HCT116 (cell line): ENCODE results near the gene PRSS1. TPM values are rescaled to one million over a fixed set of nuclear protein-coding genes. Genes with fewer than 3 reads are reported as not detected.

Experiments
- ATAC-seq: fragments of 200-7000 bp; cut with Tn5 transposase; 2 replicates; pipeline ENCODE4 v1.9.1; 2020; ENCODE audit warnings: mild to moderate bottlenecking, moderate library complexity
- BruUV-seq: library from RNA; stranded (reverse); fragments of 400-500 nt; replicated peaks from 2 replicates; lab custom pipeline; 2021; lab: Mats Ljungman, UMichigan
- CTCF ChIA-PET: fragments of 300-600 bp; sonication (Branson Sonifier 250); formaldehyde crosslinking; loops from one replicate; lab custom pipeline; 2021; ENCODE audit warnings: antibody characterized with exemption; lab: Charles Lee
- POLR2A ChIA-PET: fragments of 300-600, 350-600 bp; sonication (Branson Sonifier 250); formaldehyde crosslinking; loops from one replicate; lab custom pipeline; 2021; ENCODE audit warnings: antibody characterized with exemption; lab: Charles Lee
- RAD21 ChIA-PET, 2 experiments: fragments of 300-600 bp; sonication (Branson Sonifier 250); formaldehyde crosslinking; loops; one replicate each; lab custom pipeline; 2023; ENCODE audit warnings: low total read pairs in 2 of 2; ENCODE audit not compliant: uncharacterized antibody in 2 of 2, unreplicated experiment in 2 of 2, low non-redundant PET in 1 of 2; lab: Charles Lee
- DNase-seq: peaks from one replicate; pipeline ENCODE4 v3.0.0-alpha.2; 2010; ENCODE audit warnings: low read depth, low spot score
- H2AFZ ChIP-seq: fragments of 200-600 bp; shearing (Covaris generic), sonication (generic); 2 replicates; pipeline ENCODE4 v1.6.1; 2017; ENCODE audit warnings: low read depth, mixed run types, mixed read lengths, antibody characterized with exemption, low read length; ENCODE audit not compliant: poor library complexity, severe bottlenecking
- H3K27ac ChIP-seq: 2 replicates; pipeline ENCODE4 v1.5.1; 2012; ENCODE audit warnings: low read depth, low read length
- H3K27me3 ChIP-seq: fragments of 200-600 bp; sonication (generic); 2 replicates; pipeline ENCODE4 v1.6.1; 2016; ENCODE audit warnings: mixed run types, low read length, mixed read lengths; ENCODE audit not compliant: insufficient read depth
- H3K36me3 ChIP-seq, 2 experiments: fragments of 200-500 bp in 1 of 2; fragments of 200-600 bp in 1 of 2; sonication (Bioruptor generic) in 1 of 2; sonication (generic) in 1 of 2; 2 replicates each; pipeline versions ENCODE4 v1.5.1 to v1.6.1; 2014 to 2016; ENCODE audit warnings: low read length in 2 of 2, inconsistent platforms in 1 of 2, mixed read lengths in 1 of 2, mixed run types in 1 of 2; ENCODE audit not compliant: insufficient read depth in 2 of 2, control insufficient read depth in 1 of 2
- H3K4me1 ChIP-seq, 2 experiments: fragments of 200-600 bp in 1 of 2; sonication (generic) in 1 of 2; 2 replicates each; pipeline versions ENCODE4 v1.5.1 to v1.6.1; 2012 to 2017; ENCODE audit warnings: low read length in 2 of 2, inconsistent platforms in 1 of 2, mild to moderate bottlenecking in 1 of 2, mixed read lengths in 1 of 2, mixed run types in 1 of 2, moderate library complexity in 1 of 2; ENCODE audit not compliant: insufficient read depth in 2 of 2, control insufficient read depth in 1 of 2
- H3K4me2 ChIP-seq: fragments of 200-600 bp; sonication (generic); 2 replicates; pipeline ENCODE4 v1.6.1; 2017; ENCODE audit warnings: mixed run types, low read length, mixed read lengths
- H3K4me3 ChIP-seq, 2 experiments: fragments of 200-600 bp in 1 of 2; sonication (generic) in 1 of 2; replicated peaks in 1 of 2; 2 replicates each; pipeline ENCODE4 v1.5.1; 2011 to 2016; ENCODE audit warnings: low read length in 2 of 2, control low read depth in 1 of 2, low read depth in 1 of 2, mild to moderate bottlenecking in 1 of 2, mixed read lengths in 1 of 2, mixed run types in 1 of 2
- H3K79me2 ChIP-seq: fragments of 200-600 bp; sonication (generic); 2 replicates; pipeline ENCODE4 v1.6.1; 2017; ENCODE audit warnings: mild to moderate bottlenecking, mixed run types, low read length, moderate library complexity, mixed read lengths; ENCODE audit not compliant: insufficient read depth
- H3K9ac ChIP-seq: fragments of 200-600 bp; sonication (generic); 2 replicates; pipeline ENCODE4 v1.6.1; 2016; ENCODE audit warnings: low read length, mixed read lengths
- H3K9me2 ChIP-seq: fragments of 200-600 bp; sonication (generic), shearing (Covaris generic); 2 replicates; pipeline ENCODE4 v1.6.1; 2017; ENCODE audit warnings: mixed run types, mild to moderate bottlenecking, moderate library complexity; ENCODE audit not compliant: insufficient read depth
- H3K9me3 ChIP-seq, 2 experiments: fragments of 200-500 bp in 1 of 2; fragments of 200-600 bp in 1 of 2; sonication (Bioruptor generic) in 1 of 2; sonication (generic) in 1 of 2; 2 replicates each; pipeline ENCODE4 v1.6.1; 2014 to 2017; ENCODE audit warnings: low read length in 2 of 2, mixed read lengths in 2 of 2, inconsistent platforms in 1 of 2, low read depth in 1 of 2, mild to moderate bottlenecking in 1 of 2, mixed run types in 1 of 2, moderate library complexity in 1 of 2; ENCODE audit not compliant: control insufficient read depth in 1 of 2, insufficient read depth in 1 of 2
- H4K20me1 ChIP-seq: fragments of 200-600 bp; sonication (generic), shearing (Covaris generic); 2 replicates; pipeline ENCODE4 v1.6.1; 2017; ENCODE audit warnings: mixed run types, mild to moderate bottlenecking, moderate library complexity; ENCODE audit not compliant: insufficient read depth
- ATF3 ChIP-seq: IDR thresholded peaks from 2 replicates; pipeline ENCODE4 v1.6.1; 2012
- CBX3 ChIP-seq: IDR thresholded peaks from 2 replicates; pipeline ENCODE4 v1.6.1; 2012; ENCODE audit warnings: low read depth
- CEBPB ChIP-seq: IDR thresholded peaks from 2 replicates; pipeline ENCODE4 v1.6.1; 2012; ENCODE audit warnings: low read depth
- CTCF ChIP-seq, 3 experiments: fragments of 200-600 bp in 1 of 3; sonication (generic) in 1 of 3; IDR thresholded peaks in 2 of 3; conservative IDR thresholded peaks in 1 of 3; 2 replicates each; pipeline ENCODE4 v1.5.1; 2012 to 2017; ENCODE audit warnings: low read depth in 2 of 3, low read length in 2 of 3, antibody characterized with exemption in 1 of 3, borderline replicate concordance in 1 of 3, control low read depth in 1 of 3, mild to moderate bottlenecking in 1 of 3, mixed read lengths in 1 of 3, mixed run types in 1 of 3, moderate library complexity in 1 of 3; ENCODE audit not compliant: insufficient read depth in 1 of 3
- EGR1 ChIP-seq: IDR thresholded peaks from 2 replicates; pipeline ENCODE4 v1.6.1; 2012; ENCODE audit warnings: low read depth
- ELF1 ChIP-seq: IDR thresholded peaks from 2 replicates; pipeline ENCODE4 v1.6.1; 2012; ENCODE audit warnings: low read depth, borderline replicate concordance
- FOSL1 ChIP-seq: IDR thresholded peaks from 2 replicates; pipeline ENCODE4 v1.6.1; 2012; ENCODE audit warnings: low read depth
- POLR2A ChIP-seq: IDR thresholded peaks from 2 replicates; pipeline ENCODE4 v1.7.0; 2011; ENCODE audit warnings: borderline replicate concordance; ENCODE audit not compliant: insufficient read depth, insufficient read length; ENCODE audit errors: extremely low read depth
- RAD21 ChIP-seq: IDR thresholded peaks from 2 replicates; pipeline ENCODE4 v1.6.1; 2012; ENCODE audit warnings: low read depth, mild to moderate bottlenecking
- SIN3A ChIP-seq: IDR thresholded peaks from 2 replicates; pipeline ENCODE4 v1.6.1; 2012; ENCODE audit warnings: low read depth
- SP1 ChIP-seq: IDR thresholded peaks from 2 replicates; pipeline ENCODE4 v1.6.1; 2012; ENCODE audit warnings: low read depth
- SRF ChIP-seq: IDR thresholded peaks from 2 replicates; pipeline ENCODE4 v1.6.1; 2012; ENCODE audit warnings: low read depth
- YY1 ChIP-seq: IDR thresholded peaks from 2 replicates; pipeline ENCODE4 v1.6.1; 2011; ENCODE audit warnings: low read length, low read depth, moderate library complexity, mild to moderate bottlenecking; ENCODE audit not compliant: insufficient replicate concordance; ENCODE audit errors: extremely low read depth
- ZBTB33 ChIP-seq: IDR thresholded peaks from 2 replicates; pipeline ENCODE4 v1.6.1; 2011; ENCODE audit warnings: mild to moderate bottlenecking, low read length, moderate library complexity; ENCODE audit not compliant: insufficient replicate concordance; ENCODE audit errors: extremely low read depth
- ZFX ChIP-seq: fragments of 450-650 bp; IDR thresholded peaks from 2 replicates; pipeline ENCODE4 v1.6.1; 2017
- ZNF274 ChIP-seq: fragments of 200-500 bp; sonication (Bioruptor generic); IDR thresholded peaks from 2 replicates; pipeline ENCODE4 v1.6.1; 2014; ENCODE audit warnings: mild to moderate bottlenecking, low read depth, low read length, inconsistent platforms
- intact Hi-C: fragments of 100-400 bp; cut with micrococcal nuclease; formaldehyde crosslinking; loops from 2 replicates; pipeline ENCODE4 v1.10.0; 2022
- total RNA-seq: library from RNA; stranded (reverse); gene quantifications from one replicate; pipeline ENCODE4 v1.2.1, GENCODE V29; 2021; ENCODE audit not compliant: unreplicated experiment
- TF ChIP-seq, protein P1 (sequence below): IDR thresholded peaks from 2 replicates; pipeline ENCODE4 v1.6.1; 2012

PRSS1 gene
- total RNA-seq, 1 experiment from 2014 or later = 14.6 TPM

GRCh38 chr7:142762104-142762503 lies 12.8 kb downstream of the PRSS1 start:
- peaks cover 44% of the 10 kb centered on the region for H3K27me3 ChIP-seq
- H3K4me3 ChIP-seq = no peak overlapping the region
- CTCF ChIA-PET = interaction anchor here (2.0 kb wide), 1 partner anchor 21 kb away, joined by 9 read pairs; no protein-coding TSS in a partner anchor
- H3K36me3 ChIP-seq = no peaks in the 10 kb centered on the region
- no peak overlapping the region for H3K27ac ChIP-seq
- no peak overlapping the region for H3K4me2 ChIP-seq
- intact Hi-C loops = no loop called here
- H4K20me1 ChIP-seq = no peaks in the 10 kb centered on the region
- H3K9me2 ChIP-seq = no peaks in the 10 kb centered on the region
- no peak overlapping the region for H3K9ac ChIP-seq
- H3K79me2 ChIP-seq = no peaks in the 10 kb centered on the region
- no peak overlapping the region for H2AFZ ChIP-seq
- RAD21 ChIA-PET = no interaction called here
- BruUV-seq = no TSS peak
- no peaks in the 10 kb centered on the region for H3K4me1 ChIP-seq
- ATAC-seq = no peak
- DNase-seq = no peak
- POLR2A ChIA-PET = no interaction called here
- no peaks in the 10 kb centered on the region for H3K9me3 ChIP-seq
- TF ChIP-seq CBX3 (no peak), CTCF (IDR thresholded peaks at IDR 0.05 in 2 of 3, conservative IDR thresholded peaks at IDR 0.05 in 1 of 3; ENCODE audit: borderline replicate concordance in 1 of 3, insufficient read depth in 1 of 3, low read depth in 2 of 3, low read length in 2 of 3) (no peak), SRF (no peak), POLR2A (no peak), YY1 (no peak), ZFX (no peak), FOSL1 (no peak), SIN3A (no peak), ELF1 (no peak), SP1 (no peak), CEBPB (no peak), ZBTB33 (no peak), ATF3 (no peak), RAD21 (no peak), ZNF274 (no peak), EGR1 (no peak)
- TF ChIP-seq, protein P1, sequence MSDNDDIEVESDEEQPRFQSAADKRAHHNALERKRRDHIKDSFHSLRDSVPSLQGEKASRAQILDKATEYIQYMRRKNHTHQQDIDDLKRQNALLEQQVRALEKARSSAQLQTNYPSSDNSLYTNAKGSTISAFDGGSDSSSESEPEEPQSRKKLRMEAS = no peak
